K562 (cell line): Measurements from ENCODE around the gene CGNL1. TPM values are rescaled to one million over a fixed set of nuclear protein-coding genes. Genes with fewer than 3 reads are reported as not detected.

Experiments used
- ATAC-seq: fragments of 200-7000 bp; cut with Tn5 transposase; 3 replicates; pipeline ENCODE4 v1.9.1; 2020; ENCODE audit warnings: moderate library complexity
- BruUV-seq: library from RNA; stranded (reverse); fragments of 400-500 nt; replicated peaks from 2 replicates; lab custom pipeline; 2021; lab: Mats Ljungman, UMichigan
- CTCF ChIA-PET: fragments of 300-600 bp; formaldehyde crosslinking; extraction: SDS; loops from one replicate; lab custom pipeline; 2021; ENCODE audit warnings: low intra/inter-chr PET ratio; lab: Yijun Ruan, JAX
- POLR2A ChIA-PET: fragments of 300-600, 350-650 bp; sonication (Branson Sonifier 250); formaldehyde crosslinking; extraction: SDS; loops from one replicate; lab custom pipeline; 2021; ENCODE audit warnings: antibody characterized with exemption, inconsistent platforms; lab: Yijun Ruan, JAX
- DNase-seq, 4 experiments: peaks; one replicate each; pipeline versions ENCODE4 v3.0.0 to v3.0.0-alpha.2; 2011 to 2018; ENCODE audit warnings: low spot score in 3 of 4, mixed read lengths in 3 of 4; ENCODE audit errors: extremely low read depth in 1 of 4
- FAIRE-seq: peaks from 2 replicates; lab custom pipeline; 2011; peaks lifted over from hg19 to GRCh38; lab: Jason Lieb, UNC
- H2AFZ ChIP-seq: 2 replicates; pipeline ENCODE4 v1.6.0; 2011; ENCODE audit warnings: low read depth, low read length, control low read depth, inconsistent platforms
- H3K27ac ChIP-seq: fragments of 200-600 bp; 3 replicates; pipeline ENCODE4 v1.8.0; 2011; ENCODE audit warnings: low read depth, mild to moderate bottlenecking, control low read depth, inconsistent platforms, low read length, moderate library complexity, mixed read lengths; ENCODE audit errors: extremely low read depth
- H3K27me3 ChIP-seq, 2 experiments: fragments of 300-600 bp in 1 of 2; 2 replicates in 1 of 2; 3 replicates in 1 of 2; pipeline versions ENCODE4 v1.6.0 to v1.8.0; 2011; ENCODE audit warnings: inconsistent platforms in 2 of 2, low read length in 2 of 2, mild to moderate bottlenecking in 1 of 2, mixed read lengths in 1 of 2, moderate library complexity in 1 of 2; ENCODE audit not compliant: control insufficient read depth in 2 of 2, insufficient read depth in 2 of 2
- H3K36me3 ChIP-seq: fragments of 300-600 bp; 3 replicates; pipeline ENCODE4 v1.8.0; 2011; ENCODE audit warnings: mild to moderate bottlenecking, low read length, inconsistent platforms; ENCODE audit not compliant: control insufficient read depth, insufficient read depth
- H3K4me1 ChIP-seq, 2 experiments: fragments of 200-600 bp in 1 of 2; replicated peaks in 1 of 2; 2 replicates in 1 of 2; 3 replicates in 1 of 2; pipeline versions ENCODE4 v1.5.1 to v1.8.0; 2011; ENCODE audit warnings: inconsistent platforms in 2 of 2, low read length in 2 of 2, mild to moderate bottlenecking in 1 of 2, mixed read lengths in 1 of 2, moderate library complexity in 1 of 2; ENCODE audit not compliant: control insufficient read depth in 2 of 2, insufficient read depth in 2 of 2
- H3K4me2 ChIP-seq: 2 replicates; pipeline ENCODE4 v1.6.1; 2011; ENCODE audit warnings: low read length, control low read depth, inconsistent platforms, mixed read lengths; ENCODE audit not compliant: insufficient read depth
- H3K4me3 ChIP-seq: fragments of 200-600 bp; sonication (generic), shearing (Covaris generic); 2 replicates; pipeline ENCODE4 v1.5.1; 2016; ENCODE audit warnings: control low read depth, inconsistent platforms
- H3K79me2 ChIP-seq: fragments of 200-600 bp; 3 replicates; pipeline ENCODE4 v1.8.0; 2011; ENCODE audit warnings: low read length, inconsistent platforms; ENCODE audit not compliant: control insufficient read depth, insufficient read depth
- H3K9ac ChIP-seq, 2 experiments: 2 replicates each; pipeline versions ENCODE4 v1.6.0 to v1.6.1; 2011; ENCODE audit warnings: low read depth in 2 of 2, low read length in 2 of 2, control low read depth in 1 of 2, inconsistent platforms in 1 of 2, mild to moderate bottlenecking in 1 of 2, mixed read lengths in 1 of 2; ENCODE audit not compliant: insufficient read depth in 1 of 2
- H3K9me1 ChIP-seq: one replicate; pipeline ENCODE4 v1.6.0; 2011; ENCODE audit warnings: inconsistent platforms, mild to moderate bottlenecking, low read length, moderate library complexity; ENCODE audit not compliant: control insufficient read depth, insufficient read depth
- H3K9me3 ChIP-seq: replicated peaks from 2 replicates; pipeline ENCODE4 v1.5.1; 2011; ENCODE audit warnings: low read depth, low read length, inconsistent platforms; ENCODE audit not compliant: control insufficient read depth, insufficient read depth
- H4K20me1 ChIP-seq: replicated peaks from 2 replicates; pipeline ENCODE4 v1.6.1; 2011; ENCODE audit warnings: low read length, inconsistent platforms, mixed read lengths; ENCODE audit not compliant: control insufficient read depth, insufficient read depth
- CBFB ChIP-seq: sonication (generic); formaldehyde crosslinking; IDR thresholded peaks from 2 replicates; pipeline ENCODE4 v1.4.0; 2020; ENCODE audit warnings: mild to moderate bottlenecking, missing genetic modification reagents
- MAFK ChIP-seq: IDR thresholded peaks from 2 replicates; pipeline ENCODE4 v1.6.1; 2011; ENCODE audit warnings: low read length, improper control_type of control experiment
- POLR2B ChIP-seq: fragments of 450-650 bp; IDR thresholded peaks from 2 replicates; pipeline ENCODE4 v1.6.1; 2018; ENCODE audit warnings: low read depth; ENCODE audit not compliant: partially characterized antibody
- ZNF347 ChIP-seq: fragments of 450-650 bp; formaldehyde crosslinking; IDR thresholded peaks from 2 replicates; pipeline ENCODE4 v1.4.0; 2020; ENCODE audit warnings: low read depth, mild to moderate bottlenecking, moderate library complexity
- ZNF398 ChIP-seq: fragments of 250-450 bp; sonication (Bioruptor Pico); IDR thresholded peaks from 2 replicates; pipeline ENCODE4 v1.8.0; 2021; ENCODE audit warnings: moderate library complexity, mild to moderate bottlenecking, inconsistent platforms
- ZNF583 ChIP-seq: fragments of 250-450 bp; sonication (Bioruptor Pico); IDR thresholded peaks from 2 replicates; pipeline ENCODE4 v1.4.0; 2020
- ZNF668 ChIP-seq: fragments of 250-450 bp; sonication (Bioruptor Pico); IDR thresholded peaks from 2 replicates; pipeline ENCODE4 v1.8.0; 2022; ENCODE audit warnings: mild to moderate bottlenecking, inconsistent platforms
- WGBS: fragments of 100-300 bp; shearing (Covaris generic); methylation state at CpG from one replicate; pipeline ENCODE4 v1.1.6; 2016; ENCODE audit warnings: low coverage, mixed read lengths; ENCODE audit not compliant: insufficient coverage; ENCODE audit errors: missing lambda C conversion rate; 5-methylcytosine and 5-hydroxymethylcytosine counted together
- in situ Hi-C: fragments of 300-500 bp; cut with MboI; formaldehyde crosslinking; loops from 4 replicates; pipeline ENCODE4 v1.15.0; 2018; ENCODE audit warnings: inconsistent platforms, mixed read lengths
- intact Hi-C: fragments of 100-400 bp; cut with micrococcal nuclease; formaldehyde crosslinking; loops from 2 replicates; pipeline ENCODE4 v1.14.2; 2022
- polyA plus RNA-seq, 8 experiments: library from polyadenylated mRNA; depleted of rRNA in 4 of 8; stranded (reverse) in 5 of 8; unstranded in 3 of 8; fragments of >200 nt; fragmentation: Nextera tagmentation in 2 of 8; fragmentation: Illumina TruSeq in 1 of 8; extraction: Ambion mirVana in 2 of 8; extraction: Trizol in 1 of 8; gene quantifications; 2 replicates each; pipeline versions ENCODE4 v1.2.1 to v1.2.3, GENCODE V29; 2011 to 2014; ENCODE audit warnings: inconsistent platforms in 1 of 8, missing spikeins in 1 of 8
- total RNA-seq, 7 experiments: library from RNA; depleted of rRNA in 6 of 7; stranded (reverse); fragments of >200 nt in 6 of 7; fragmentation: Illumina TruSeq in 2 of 7; extraction: Trizol in 2 of 7; gene quantifications; 2 replicates each; pipeline versions ENCODE4 v1.2.1 to v1.2.3, GENCODE V29; 2011 to 2021; ENCODE audit warnings: low replicate concordance in 1 of 7
- TF ChIP-seq, protein P1 (sequence below): fragments of 450-650 bp; formaldehyde crosslinking; conservative IDR thresholded peaks from 2 replicates; pipeline ENCODE4 v1.4.0; 2022; ENCODE audit warnings: mild to moderate bottlenecking, missing genetic modification characterization
- TF ChIP-seq, protein P2 (sequence below), 2 experiments: fragments of 450-650 bp; formaldehyde crosslinking in 1 of 2; IDR thresholded peaks; 2 replicates each; pipeline versions ENCODE4 v1.4.0 to v1.6.1; 2014 to 2020; ENCODE audit warnings: mild to moderate bottlenecking in 2 of 2, borderline replicate concordance in 1 of 2, low read depth in 1 of 2

CGNL1 gene
- total and polyA plus RNA-seq, 9 of the 15 experiments (the other 6 are each of a cell fraction or from before 2014, with no cell fraction given), result 0.01 to 0.07 TPM; not detected in 7

DNA sequence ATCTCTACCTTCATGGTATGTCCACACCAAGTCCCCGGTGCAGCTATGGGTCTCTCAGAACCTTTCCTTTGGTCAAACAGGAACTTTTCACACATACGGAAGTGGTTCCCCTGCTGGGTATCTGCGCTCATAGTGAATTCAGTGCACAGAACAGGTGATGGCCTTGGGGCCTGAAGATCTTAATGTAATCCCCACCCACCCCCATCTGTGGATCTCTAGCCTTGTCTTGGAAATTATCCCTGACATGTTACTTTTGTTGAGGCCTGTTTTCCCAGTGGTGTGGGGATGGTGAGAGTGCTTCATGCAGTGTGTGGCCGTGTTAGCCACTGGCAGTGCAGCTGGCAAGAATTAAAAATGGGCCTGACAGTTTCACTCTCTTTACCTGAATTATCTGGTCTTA lies 143.5 kb downstream of the CGNL1 start (continued):
- TF ChIP-seq, protein P1, sequence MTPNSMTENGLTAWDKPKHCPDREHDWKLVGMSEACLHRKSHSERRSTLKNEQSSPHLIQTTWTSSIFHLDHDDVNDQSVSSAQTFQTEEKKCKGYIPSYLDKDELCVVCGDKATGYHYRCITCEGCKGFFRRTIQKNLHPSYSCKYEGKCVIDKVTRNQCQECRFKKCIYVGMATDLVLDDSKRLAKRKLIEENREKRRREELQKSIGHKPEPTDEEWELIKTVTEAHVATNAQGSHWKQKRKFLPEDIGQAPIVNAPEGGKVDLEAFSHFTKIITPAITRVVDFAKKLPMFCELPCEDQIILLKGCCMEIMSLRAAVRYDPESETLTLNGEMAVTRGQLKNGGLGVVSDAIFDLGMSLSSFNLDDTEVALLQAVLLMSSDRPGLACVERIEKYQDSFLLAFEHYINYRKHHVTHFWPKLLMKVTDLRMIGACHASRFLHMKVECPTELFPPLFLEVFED (CRISPR knock-in tag), result no peak

GRCh38 chr15:57521503-57521902 lies 145.2 kb downstream of the CGNL1 start:
- H3K9me3 ChIP-seq, result no peaks in the 10 kb centered on the region; the same call in 1 of the 2 replicates
- in situ Hi-C loops, result no loop called here
- H3K27me3 ChIP-seq, result peaks cover 41 to 56% of the 10 kb centered on the region in 2 experiments
- WGBS, result 6% methylated on average over 2 of the region's 2 CpGs
- no peak overlapping the region for H3K4me2 ChIP-seq
- no peaks in the 10 kb centered on the region for H3K4me1 ChIP-seq
- BruUV-seq, result no TSS peak
- H3K27ac ChIP-seq, result no peak overlapping the region
- ATAC-seq (no peak), FAIRE-seq (no peak), DNase-seq (no peak)
- ChIA-PET CTCF (no interaction called here), POLR2A (interaction anchor here (0.7 to 1.5 kb wide), 5 partner anchors 10 to 215 kb away, joined by 3 to 4 read pairs (median 3); no protein-coding TSS in a partner anchor)
- H4K20me1 ChIP-seq, result no peaks in the 10 kb centered on the region
- no peaks in the 10 kb centered on the region for H3K9me1 ChIP-seq
- no peaks in the 10 kb centered on the region for H3K36me3 ChIP-seq
- H3K9ac ChIP-seq, result no peak overlapping the region
- intact Hi-C loops, result loop anchor here (10.0 kb wide), 1 partner anchor 697 kb away; no protein-coding TSS in a partner anchor
- H3K4me3 ChIP-seq, result no peak overlapping the region
- H3K79me2 ChIP-seq, result no peaks in the 10 kb centered on the region
- H2AFZ ChIP-seq, result no peak overlapping the region
- TF ChIP-seq ZNF668 (CRISPR knock-in tag) (no peak), MAFK (no peak), ZNF583 (CRISPR knock-in tag) (no peak), POLR2B (no peak), ZNF398 (CRISPR knock-in tag) (no peak), ZNF347 (CRISPR knock-in tag) (no peak), CBFB (no peak)
- TF ChIP-seq, protein P2, sequence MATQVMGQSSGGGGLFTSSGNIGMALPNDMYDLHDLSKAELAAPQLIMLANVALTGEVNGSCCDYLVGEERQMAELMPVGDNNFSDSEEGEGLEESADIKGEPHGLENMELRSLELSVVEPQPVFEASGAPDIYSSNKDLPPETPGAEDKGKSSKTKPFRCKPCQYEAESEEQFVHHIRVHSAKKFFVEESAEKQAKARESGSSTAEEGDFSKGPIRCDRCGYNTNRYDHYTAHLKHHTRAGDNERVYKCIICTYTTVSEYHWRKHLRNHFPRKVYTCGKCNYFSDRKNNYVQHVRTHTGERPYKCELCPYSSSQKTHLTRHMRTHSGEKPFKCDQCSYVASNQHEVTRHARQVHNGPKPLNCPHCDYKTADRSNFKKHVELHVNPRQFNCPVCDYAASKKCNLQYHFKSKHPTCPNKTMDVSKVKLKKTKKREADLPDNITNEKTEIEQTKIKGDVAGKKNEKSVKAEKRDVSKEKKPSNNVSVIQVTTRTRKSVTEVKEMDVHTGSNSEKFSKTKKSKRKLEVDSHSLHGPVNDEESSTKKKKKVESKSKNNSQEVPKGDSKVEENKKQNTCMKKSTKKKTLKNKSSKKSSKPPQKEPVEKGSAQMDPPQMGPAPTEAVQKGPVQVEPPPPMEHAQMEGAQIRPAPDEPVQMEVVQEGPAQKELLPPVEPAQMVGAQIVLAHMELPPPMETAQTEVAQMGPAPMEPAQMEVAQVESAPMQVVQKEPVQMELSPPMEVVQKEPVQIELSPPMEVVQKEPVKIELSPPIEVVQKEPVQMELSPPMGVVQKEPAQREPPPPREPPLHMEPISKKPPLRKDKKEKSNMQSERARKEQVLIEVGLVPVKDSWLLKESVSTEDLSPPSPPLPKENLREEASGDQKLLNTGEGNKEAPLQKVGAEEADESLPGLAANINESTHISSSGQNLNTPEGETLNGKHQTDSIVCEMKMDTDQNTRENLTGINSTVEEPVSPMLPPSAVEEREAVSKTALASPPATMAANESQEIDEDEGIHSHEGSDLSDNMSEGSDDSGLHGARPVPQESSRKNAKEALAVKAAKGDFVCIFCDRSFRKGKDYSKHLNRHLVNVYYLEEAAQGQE (IDR thresholded peaks at IDR 0.05; ENCODE audit: borderline replicate concordance), result no peak
- TF ChIP-seq, protein P2 (CRISPR knock-in tag; IDR thresholded peaks at IDR 0.05; ENCODE audit: low read depth), result no peak
